HCEC 1CT (cell line): ENCODE measurements around the gene IFNW1.
"Not testable (repeated sequence)": the region's sequence is repeated elsewhere in the genome, so short reads cannot be mapped to it uniquely, and the experiment has no call there.

Experiments used
- DNase-seq: peaks from one replicate; pipeline ENCODE4 v3.0.0-alpha.2; 2017

IFNW1 gene

GRCh38 chr9:21141427-21141882 lies at the start of gene IFNW1:
Gene IFNW1, minus strand, starts transcription at chr9:21141832. Its CDS starts 262 bp downstream, at chr9:21141570.
- DNase-seq, result peak; percentile 16

DNA sequence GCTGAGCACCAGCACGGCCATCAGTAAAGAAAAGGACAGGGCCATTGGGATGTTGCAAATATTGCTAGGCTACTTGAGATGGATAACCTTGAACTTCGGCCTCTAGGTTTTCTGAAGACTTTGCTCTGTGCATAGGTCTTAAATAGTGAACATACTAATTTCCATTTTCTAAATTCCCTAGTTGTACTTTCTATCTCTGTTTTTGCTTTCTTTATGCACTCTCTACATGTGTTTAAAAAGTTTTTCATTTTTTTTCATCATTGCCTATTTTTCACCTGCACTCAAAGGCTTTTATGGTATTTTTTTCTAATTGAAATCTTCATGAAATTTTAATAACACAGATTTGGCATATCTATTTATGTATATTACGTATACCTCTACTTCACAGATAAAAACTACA lies 45.9 kb upstream of the IFNW1 start, which contains the start of gene IFNA4:
IFNA4 (minus strand) TSS at position 101 of the 400 bp plus-strand sequence; CDS start at position 45, 56 bp downstream.
- not testable (repeated sequence) for DNase-seq

- DNase-seq, result peak; percentile 18
Measured at GRCh38 chr9:21182810-21183736, 41.4 kb upstream of the IFNW1 start.

- peak; percentile 65 for DNase-seq
Measured at GRCh38 chr9:21174671-21175070, 33.0 kb upstream of the IFNW1 start.

- no peak for DNase-seq
Measured at GRCh38 chr9:21172156-21172555, 30.5 kb upstream of the IFNW1 start.

- DNase-seq, result no peak
Measured at GRCh38 chr9:21171351-21171750, 29.7 kb upstream of the IFNW1 start.

GRCh38 chr9:21166560-21166959 lies 24.9 kb upstream of the IFNW1 start, which contains the start of gene IFNA21:
Gene IFNA21, minus strand, starts transcription at chr9:21166660. Its CDS starts 48 bp downstream, at chr9:21166612.
- DNase-seq, result not testable (repeated sequence)

- DNase-seq, result no peak
Measured at GRCh38 chr9:21165516-21165915, 23.9 kb upstream of the IFNW1 start.

GRCh38 chr9:21160178-21160577 lies 18.5 kb upstream of the IFNW1 start:
- peak; percentile 25 for DNase-seq

DNA sequence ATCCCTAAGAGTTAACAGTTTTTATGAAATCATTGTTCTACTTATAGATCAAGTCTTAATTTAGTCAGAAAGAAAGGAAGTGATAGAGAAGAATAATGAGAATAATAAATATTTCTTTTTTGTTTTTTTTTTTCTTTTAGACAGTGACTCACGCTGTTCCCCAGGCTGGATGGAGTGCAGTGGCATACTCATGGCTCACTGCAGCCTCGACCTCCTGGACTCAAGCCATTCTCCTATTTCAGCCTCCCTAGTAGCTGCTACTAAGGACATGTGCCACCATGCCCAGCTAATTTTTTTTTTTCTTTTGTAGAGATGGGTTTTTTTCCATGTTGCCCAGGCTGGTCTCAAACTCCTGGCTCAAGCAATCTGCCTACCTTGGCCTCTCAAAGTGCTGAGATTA lies 13.9 kb upstream of the IFNW1 start:
- DNase-seq, result peak; percentile 21

GRCh38 chr9:21154018-21154608 lies 12.5 kb upstream of the IFNW1 start:
- peak; percentile 56 for DNase-seq

DNA sequence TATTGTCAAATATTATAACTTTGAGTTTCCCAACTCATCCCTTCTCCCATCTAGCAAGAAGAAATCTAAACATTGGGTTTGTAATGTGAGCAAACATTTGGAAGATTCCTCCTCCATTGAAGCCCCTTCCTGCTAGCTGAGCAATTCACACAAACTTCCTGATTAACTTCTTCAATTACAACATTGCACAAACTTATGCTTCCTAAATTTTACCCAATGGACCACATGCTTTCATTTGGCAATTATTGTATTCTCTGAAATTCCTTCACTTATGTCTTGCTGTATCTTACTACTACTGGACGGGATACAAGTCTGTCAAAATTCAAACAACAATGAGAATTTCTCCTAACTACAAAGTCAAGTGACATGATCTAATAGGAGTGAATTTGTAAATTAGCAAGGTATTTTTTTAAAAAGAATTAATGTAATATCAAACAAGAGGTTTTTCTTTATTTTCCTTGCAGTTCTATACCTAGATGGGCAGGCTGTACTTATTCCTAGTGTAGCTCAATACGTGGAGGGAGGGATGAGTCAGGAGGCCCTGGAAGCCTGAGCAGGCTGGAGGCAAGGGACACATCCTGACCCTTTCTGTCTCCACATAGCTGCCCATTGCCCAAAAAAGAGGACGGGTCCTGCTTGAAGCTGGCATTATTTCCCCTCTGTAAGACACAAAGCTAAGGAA lies 11.8 kb upstream of the IFNW1 start:
- DNase-seq, result peak; percentile 40

GRCh38 chr9:21144603-21145002 lies 3.0 kb upstream of the IFNW1 start:
- no peak for DNase-seq

- DNase-seq, result no peak
Measured at GRCh38 chr9:21137020-21137419, 4.6 kb downstream of the IFNW1 start.

DNA sequence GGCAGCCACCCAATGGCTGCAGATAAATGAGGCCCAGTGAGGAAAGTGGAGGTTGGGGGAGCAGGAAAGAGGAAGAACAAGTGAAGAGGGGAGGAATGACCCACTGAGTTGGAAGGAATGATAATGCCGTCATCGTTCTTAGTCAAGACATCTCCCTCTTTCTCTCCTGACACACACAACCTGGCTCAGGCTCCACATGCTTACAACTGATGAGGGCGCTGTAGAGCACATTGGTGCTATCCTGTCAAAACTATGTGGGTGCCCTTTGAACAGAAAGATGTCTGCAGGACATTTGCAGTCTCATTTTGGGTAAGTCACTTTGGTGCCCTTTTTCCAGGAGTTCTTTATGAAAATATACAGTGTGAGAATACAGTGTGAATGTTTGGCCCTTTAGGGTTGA lies 5.9 kb downstream of the IFNW1 start:
- no peak for DNase-seq

DNA sequence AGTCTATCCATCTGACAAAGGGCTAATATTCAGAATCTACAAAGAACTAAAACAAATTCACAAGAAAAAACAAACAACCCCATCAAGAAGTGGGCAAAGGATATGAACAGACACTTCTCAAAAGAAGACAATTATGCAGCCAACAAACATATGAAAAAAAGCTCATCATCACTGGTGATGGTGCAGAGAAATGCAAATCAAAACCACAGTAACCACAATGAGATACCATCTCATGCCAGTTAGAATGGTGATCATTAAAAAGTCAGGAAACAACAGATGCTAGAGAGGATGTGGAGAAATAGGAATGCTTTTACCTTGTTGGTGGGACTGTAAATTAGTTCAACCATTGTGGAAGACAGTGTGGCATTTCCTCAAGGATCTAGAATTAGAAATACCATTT lies 13.4 kb downstream of the IFNW1 start:
- DNase-seq, result not testable (repeated sequence)

DNA sequence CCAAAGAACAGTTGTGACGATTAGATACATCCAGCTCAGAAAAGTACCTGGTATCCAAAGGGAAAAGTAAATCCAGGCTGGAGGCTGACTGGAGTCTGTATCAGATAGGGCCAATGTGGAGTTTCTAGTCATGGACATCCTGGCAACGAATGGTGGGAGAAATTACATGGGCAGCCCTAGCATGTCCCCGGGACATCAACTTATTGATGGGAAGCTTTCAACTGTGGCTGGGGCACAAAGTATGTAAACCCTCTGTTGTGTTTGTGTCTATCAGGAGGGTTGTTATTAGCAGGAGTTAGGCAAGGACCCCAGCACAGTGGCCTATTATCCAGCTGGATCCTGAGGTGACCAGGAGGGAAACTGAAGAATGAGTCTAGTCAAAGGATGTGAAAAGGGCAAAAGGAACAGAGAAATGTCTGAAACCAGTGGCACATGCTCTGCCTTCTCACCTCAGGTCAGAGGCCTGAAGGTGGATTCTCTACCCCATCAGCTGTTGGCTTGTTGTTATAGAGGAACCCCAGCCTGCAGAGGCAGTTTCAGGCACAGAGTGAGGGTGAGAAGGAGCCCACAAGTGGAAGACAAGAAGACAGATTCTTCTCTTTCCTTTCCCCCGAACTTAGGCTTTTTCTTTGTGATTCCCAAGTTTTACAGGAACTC lies 19.9 kb downstream of the IFNW1 start:
- DNase-seq, result no peak

DNA sequence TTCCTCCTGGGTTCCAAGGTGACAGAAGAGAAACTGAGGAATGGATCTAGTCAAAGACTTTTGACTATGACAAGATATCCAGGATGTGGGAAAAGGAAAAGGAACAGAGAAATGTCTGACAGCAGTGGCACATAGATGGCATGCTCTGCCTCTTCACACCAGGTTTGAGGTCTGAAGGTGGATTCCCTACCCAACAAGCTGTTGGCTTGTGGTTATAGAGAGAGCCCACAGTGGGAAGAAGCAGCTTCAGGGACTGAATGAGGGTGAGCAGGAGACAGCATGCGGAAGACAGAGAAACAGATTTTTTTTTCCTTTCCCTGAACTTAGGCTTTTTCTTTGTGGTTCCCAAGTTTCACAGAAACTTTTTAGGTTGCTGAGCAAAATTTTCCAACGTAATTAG lies 20.6 kb downstream of the IFNW1 start:
- DNase-seq, result no peak

GRCh38 chr9:21119093-21119770 lies 22.4 kb downstream of the IFNW1 start:
- DNase-seq, result no peak

- no peak for DNase-seq
Measured at GRCh38 chr9:21114311-21114710, 27.3 kb downstream of the IFNW1 start.

GRCh38 chr9:21110708-21111576 lies 30.7 kb downstream of the IFNW1 start:
- peak; percentile 59 for DNase-seq
